GM18499 (cell line): ENCODE data around the gene MINDY3.
"Not testable (repeated sequence)": the region's sequence is repeated elsewhere in the genome, so short reads cannot be mapped to it uniquely, and the experiment has no call there.

Experiments used
- ATAC-seq: cut with Tn5 transposase; IDR thresholded peaks from one replicate; pipeline ENCODE4 v1.9.1; 2021; ENCODE audit warnings: moderate number of reproducible peaks; ENCODE audit not compliant: insufficient read depth, unreplicated experiment

MINDY3 gene

DNA sequence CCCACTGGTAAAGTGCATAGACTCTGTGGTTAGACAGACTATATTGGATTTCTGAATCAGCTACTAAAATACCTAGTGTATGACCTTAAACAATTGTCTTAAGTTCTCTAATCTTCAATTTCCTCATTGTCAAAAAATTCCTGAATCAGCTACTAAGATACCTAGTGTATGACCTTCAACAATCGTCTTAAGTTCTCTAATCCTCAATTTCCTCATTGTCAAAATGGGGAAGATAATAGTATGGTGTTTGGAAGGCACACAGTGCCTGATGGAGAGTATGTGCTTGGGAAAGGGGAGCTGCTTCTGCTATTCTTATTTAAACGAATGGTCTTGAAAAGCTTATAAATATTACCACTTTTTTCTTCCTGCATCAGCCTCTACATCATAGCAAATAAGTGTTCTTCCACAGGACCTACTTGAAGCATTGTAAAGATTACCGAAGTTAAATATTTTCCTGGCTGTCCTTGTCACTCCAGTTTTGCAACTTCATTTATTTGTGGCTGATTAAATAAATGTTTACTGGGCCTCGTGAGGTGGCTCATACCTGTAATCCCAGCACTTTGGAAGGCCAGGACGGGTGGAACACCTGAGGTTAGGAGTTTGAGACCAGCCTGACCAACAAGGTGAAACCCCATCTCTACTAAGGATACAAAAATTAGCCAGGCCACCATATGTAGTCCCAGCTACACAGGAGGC is 76.2 kb downstream of the MINDY3 start:
- no peak for ATAC-seq

DNA sequence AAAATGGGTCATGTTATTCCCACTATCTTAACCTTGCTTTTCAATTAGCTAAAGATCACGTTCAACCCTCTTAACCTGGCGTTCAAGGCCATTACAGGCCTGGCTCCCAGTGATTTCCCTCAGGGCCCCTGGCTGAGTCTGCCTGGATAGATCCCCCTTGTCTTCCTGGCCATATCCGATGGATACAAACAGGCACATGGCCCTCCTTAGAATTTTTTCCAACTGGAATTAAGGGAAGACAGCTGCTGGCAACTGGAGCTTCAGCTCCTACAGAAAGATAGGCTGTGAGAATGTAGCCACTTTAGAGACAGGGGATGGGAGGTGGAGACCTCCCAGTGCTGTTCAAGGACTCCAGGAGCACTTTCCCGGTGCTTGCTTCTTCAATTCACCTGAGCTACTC is 77.5 kb downstream of the MINDY3 start:
- ATAC-seq: no peak

DNA sequence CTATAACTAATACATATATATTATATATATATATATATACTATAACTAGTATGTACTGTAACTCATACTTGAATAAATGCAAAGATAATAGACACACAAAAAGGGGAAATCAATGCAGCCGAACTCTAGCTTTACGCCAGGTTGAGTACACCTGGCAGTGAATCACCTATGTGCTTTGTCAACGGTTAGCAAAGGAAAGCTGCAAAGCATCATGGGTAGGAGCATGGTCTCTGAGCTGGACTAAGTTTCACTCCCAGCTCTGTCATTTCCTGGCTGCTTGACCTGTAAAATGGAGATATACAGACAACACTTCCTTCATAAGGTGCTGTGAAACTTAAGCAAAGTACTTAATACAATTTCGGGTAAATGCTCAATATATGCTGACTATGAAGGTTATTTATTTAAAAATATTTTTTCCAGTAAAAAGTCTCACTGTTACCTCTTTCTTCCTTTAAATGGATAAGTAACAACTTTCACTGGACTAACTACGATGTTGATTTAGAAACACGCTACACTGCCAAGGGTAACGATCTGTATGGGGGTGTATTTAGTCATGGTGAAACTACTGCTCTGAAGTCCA is 78.8 kb downstream of the MINDY3 start:
- no peak for ATAC-seq

DNA sequence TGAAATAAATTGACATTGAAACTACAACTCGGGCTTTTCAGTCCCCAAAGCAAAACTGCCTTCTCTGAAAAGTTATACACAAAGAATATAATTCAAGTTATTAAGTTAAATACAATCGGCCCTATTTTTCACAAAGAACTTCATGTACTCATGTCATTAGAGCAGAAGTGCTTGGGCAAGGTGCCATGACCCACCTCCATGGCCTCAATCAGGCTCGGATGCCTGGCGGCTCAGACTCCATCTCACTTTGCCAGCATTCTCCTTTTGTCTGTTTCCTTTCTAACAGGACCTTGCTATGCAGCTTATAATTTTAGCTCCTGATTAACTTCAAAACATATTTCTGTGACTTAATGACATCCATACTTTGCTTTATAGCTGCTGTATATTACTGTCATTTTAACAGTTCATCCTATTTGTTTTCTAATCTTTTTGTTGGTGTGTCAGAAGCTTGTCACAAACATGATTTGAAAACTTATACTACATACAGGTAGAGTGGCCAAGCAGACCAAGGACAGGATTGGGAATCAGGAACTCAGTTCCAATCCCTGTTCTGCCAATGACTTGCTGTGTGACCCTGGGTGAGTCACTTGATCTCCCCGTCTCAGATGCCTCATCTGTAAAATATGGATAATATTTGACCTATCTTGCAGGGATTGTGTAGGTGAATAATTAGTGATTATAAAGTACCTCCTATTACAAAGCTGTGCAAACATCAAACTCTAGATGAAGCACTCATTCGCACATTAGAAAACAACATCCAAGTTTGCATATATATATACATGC is 79.8 kb downstream of the MINDY3 start:
- ATAC-seq: no peak

DNA sequence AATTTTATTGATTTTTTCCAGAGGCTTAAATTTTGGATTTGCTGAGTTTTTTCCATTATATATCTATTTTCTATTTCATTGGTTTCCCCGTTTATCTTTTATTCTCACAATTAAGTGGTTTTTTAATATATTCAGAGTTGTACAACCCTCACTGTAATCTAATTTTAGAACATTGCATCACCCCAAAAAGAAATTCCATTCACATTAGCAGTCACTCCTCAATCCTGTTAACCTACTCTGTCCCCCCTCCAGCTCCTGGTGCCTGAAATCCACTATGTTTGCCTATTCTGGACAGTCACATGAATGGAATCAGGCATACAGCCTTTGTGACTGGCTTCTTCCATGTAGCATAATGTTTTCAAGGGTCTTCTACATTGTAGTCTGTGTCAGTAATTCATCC is 84.8 kb downstream of the MINDY3 start:
- no peak for ATAC-seq

DNA sequence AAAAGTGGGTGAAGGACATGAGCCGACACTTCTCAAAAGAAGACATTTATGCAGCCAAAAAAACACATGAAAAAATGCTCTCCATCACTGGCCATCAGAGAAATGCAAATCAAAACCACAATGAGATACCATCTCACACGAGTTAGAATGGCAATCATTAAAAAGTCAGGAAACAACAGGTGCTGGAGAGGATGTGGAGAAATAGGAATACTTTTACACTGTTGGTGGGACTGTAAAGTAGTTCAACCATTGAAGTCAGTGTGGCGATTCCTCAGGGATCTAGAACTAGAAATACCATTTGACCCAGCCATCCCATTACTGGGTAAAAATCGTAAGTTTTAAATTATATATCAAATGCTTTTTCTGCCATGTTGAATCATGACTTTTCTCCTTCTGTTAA is 85.8 kb downstream of the MINDY3 start:
- not testable (repeated sequence) for ATAC-seq

DNA sequence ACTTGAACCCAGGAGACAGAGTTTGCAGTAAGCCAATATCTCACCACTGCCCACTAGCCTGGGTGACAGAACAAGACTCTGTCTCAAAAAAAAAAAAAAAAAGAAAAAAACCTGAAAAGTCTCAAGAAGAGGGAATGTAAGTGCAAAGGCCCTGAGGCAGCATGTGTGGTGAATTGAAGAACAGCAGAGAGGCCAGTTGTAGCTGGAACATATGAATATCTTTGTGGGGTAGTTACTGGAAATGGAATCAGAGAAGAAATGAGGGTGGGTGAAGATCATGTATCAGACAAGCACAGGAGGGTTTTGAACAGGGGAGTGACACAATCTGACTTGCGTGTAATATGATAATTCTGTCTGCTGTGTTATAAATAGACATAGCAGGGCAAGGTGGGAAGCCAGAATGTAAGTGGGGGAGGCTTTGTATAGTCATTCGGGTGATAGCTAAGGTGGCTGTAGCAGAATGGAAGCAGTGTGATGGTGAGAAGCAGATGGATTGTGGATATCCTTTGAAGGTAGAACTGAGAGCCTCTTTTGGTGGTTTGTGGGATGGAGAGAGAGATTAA is 95.3 kb downstream of the MINDY3 start:
- ATAC-seq: no peak

DNA sequence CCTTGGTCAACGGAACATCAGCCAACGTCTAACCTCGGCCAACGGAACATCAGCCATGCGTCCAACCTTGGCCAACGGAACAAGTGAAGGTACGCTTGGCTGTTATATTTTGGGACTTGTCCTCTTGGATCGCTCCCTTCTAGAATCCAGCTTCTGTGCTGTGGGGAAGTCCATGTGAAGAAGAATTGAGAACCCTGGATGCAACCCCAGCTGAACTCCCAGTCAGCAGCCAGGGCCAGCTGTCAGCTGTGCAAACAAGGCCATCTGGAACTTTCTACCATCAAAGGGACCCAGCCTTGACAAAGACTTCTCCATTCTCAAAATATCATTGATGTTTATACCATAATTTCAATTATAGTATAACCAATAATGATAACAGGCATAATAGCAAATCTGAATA is 97.3 kb downstream of the MINDY3 start:
- no peak for ATAC-seq

DNA sequence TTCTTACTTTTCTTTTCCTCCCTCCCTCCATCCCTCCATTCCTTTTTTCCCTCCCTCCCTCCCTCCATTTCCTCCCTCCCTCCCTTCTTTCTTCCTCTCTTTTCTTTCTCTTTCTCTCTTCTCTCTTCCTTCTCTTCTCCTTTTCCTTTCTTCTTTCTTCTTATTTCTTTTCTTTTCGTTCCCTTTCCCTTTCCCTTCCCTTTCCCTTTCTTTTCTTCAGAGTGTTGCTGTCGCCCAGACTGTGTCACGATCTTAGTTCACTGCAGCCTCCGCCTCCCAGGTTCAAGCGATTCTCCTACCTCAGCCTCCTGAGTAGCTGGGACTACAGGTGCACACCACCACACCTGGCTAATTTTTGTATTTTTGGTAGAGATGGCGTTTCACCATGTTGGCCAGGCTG is 98.1 kb downstream of the MINDY3 start:
- not testable (repeated sequence) for ATAC-seq

DNA sequence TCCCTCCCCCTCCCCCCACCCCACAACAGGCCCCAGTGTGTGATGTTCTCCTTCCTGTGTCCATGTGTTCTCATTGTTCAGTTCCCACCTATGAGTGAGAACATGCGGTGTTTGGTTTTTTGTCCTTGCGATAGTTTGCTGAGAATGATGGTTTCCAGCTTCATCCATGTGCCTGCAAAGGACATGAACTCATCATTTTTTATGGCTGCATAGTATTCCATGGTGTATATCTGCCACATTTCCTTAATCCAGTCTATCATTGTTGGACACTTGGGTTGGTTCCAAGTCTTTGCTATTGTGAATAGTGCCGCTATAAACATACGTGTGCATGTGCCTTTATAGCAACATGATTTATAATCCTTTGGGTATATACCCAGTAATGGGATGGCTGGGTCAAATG is 99.1 kb downstream of the MINDY3 start:
- ATAC-seq: not testable (repeated sequence)

DNA sequence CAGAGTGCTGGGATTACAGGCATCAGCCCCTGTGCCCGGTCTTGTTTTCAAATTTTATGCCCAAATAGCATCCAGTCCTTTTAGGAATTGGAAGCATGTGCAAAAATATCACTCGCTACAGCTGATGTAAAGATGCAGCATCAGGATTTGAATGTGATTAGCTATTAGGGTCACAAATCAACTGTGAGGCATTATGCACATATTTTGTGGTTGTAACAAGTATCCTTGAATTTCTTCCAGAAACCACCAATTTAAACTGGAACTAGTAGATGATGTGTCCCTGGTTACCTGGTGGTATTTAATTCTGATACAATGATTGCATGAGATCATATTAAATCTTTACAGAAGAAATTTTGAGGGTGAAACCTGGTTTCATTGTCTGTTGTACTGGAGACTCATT is 99.6 kb downstream of the MINDY3 start:
- ATAC-seq: no peak

DNA sequence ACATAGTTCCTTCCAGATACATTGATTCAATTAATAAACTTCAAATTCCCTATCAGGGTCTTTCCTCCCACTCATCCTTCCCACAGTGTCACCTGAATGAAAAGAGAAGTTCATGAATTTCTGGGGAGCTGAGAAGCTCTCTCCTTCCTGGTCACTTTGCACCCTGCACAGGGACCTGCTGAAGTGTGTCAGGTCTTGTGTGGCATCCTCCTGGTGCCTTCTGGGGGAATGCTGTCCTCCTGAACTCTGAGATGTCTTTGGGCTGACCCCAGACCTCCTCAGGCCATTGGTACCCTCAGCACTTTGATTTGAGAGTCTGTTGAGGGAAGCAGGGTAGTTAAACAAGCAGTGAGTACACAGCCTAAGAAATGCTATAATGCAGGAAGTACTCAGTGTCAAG is 101.0 kb downstream of the MINDY3 start:
- no peak for ATAC-seq

DNA sequence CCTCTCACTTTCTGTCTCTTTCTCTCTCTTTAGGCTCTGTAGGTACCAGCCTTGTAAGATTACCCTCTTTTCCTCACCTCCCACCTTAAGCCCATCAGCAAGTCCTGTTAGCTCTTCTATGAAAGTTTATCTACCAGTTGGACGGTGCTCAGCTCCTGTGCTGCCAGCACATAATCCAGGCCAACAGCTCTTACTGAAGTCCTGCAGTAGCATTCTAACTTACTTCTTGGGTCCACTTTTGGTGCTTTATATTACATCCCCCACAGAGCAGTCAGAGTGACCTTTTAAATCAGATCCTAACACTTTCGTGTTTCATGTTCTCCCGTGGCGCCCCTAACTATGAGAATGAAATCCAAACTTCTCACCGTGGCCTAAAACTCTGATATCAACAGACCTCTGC is 101.7 kb downstream of the MINDY3 start:
- ATAC-seq: no peak

DNA sequence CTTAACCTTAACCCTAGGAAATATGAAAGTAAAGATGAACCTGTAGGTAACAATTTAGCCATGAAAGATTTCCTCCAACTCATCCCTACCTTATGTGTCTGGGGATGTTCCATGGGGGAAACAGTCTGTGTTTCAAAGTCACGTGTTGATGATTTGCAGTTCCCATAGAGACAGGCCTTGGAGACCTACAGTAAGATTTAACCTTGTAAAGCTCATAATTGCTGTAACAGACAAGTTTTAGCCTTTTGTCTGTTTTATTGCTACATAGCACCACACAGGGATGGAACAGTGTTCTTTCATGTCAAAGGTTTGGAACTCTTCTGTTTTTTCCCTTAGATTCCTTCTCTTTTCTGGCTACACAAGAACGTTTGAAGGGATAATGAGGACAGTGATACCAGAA is 105.4 kb downstream of the MINDY3 start:
- ATAC-seq: no peak

DNA sequence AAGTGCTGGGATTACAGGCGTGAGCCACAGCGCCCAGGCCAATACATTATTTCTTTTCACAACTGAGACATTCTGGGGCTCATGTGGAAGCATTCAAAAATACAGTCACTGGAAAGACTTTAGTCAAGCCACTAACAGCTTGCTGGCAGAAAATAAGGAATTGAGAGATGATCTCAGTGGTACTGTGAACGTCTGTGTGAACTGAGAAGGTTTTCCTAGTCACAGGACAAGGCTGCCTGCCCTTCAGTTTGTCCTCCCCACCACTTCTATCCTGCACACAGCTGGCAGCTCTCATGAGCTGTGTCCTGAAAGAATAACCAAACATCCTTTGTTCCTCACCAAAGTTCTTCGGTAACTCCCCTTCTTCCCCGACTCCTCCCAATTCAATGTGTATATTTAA is 109.3 kb downstream of the MINDY3 start:
- no peak for ATAC-seq

DNA sequence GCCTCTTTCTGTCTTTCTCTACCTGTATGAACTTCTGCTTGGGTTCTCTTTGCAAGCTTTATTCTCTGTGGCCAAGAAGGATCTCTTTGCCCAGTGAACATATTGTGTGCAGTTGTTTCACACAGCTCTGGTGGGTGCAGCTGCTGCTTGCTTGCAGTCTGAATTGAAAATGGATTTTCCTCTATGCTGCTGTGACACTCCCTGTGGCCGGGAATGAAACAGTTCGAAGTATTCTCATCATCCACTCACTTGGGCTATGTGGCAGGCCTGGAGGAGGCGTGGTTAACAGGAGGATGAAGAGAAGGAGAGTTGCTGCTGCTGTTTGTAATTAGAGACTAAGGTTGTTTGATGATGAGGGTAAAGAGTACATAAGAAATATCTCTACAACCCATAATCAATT is 112.2 kb downstream of the MINDY3 start:
- ATAC-seq: no peak

DNA sequence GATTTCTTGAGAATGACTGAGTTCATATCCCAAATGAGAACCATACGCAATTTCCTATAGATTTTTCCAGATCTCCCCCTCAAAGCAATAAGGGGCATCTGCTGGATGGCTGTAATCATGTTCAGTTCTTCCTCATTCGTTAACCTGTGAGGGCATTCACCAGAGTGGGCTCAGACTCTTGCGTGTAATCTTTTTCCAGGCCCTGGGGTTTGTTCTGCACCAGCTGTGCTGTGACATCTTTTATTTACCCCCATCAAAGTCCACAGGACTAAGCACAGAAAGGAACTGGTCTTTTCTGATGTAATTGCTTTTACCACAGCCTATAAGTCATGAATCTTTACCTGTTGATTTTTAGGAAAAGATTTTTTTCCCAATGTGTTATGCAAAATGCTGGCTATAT is 112.7 kb downstream of the MINDY3 start:
- ATAC-seq: no peak

DNA sequence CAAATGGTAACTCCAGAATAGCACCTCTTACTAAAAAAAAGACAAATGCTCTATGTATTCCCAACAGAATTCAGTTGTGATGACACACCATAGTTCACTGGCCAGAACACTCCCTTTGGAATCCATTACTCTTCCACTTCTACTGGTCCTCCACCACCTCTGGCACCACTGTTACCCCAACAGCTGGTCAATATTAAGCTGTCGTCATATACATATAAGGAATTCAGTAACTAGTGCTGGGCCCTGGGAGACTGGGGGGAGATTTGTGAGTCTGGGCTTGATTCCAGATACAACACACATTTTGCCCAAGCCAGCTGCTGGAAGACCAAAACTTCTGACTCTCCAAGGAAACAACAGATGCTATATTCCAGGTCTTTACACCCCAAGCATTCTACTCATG is 114.6 kb downstream of the MINDY3 start:
- no peak for ATAC-seq

DNA sequence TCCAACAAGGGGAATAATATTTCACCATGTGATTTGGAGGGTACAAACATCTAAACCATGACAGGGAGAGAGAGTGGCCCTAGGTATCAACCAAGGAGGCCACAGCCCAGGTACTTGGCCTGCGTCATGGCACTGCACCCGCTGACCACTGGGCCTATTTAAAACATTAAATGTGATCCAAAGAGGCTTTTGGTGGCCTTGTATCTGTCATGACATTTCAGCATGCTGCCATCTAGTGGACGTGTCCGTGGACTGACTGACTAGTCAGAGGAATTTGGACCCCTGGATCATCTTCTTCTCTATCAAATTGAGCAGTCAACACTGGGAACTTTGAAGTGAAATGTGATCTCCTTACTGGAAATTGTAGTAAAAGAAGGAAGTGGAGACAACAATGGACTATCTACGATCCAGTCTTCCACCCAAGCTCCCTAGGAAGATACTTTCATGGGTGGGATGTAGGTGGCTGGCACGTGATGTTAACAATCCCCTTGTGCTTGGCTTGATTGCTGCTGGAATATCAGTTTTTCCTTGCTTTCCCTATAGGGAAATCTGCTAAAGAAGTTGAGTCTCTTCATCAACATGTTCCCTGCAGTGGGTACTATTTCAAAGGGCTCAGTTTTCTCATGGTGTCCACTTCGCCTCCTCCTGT is 116.0 kb downstream of the MINDY3 start:
- ATAC-seq: no peak

DNA sequence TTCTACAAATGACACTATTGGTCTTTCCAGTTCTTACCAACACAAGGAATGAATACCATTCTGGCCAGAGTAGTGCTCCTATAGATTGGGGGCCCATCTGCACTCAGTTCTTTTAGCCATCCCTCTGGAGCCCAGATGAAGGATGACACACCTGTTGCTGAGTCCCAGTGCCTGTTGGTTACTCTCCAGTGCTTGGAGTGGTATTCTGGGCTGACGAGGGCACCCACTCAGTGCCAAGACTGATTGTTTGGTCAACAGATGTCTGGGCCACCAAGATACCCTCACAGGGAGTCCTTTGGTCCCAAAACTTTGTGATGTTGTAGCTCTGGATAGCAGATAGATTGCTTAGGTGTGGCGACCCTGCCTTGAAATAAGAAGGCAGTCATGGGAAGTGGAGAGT is 116.9 kb downstream of the MINDY3 start:
- ATAC-seq: no peak

DNA sequence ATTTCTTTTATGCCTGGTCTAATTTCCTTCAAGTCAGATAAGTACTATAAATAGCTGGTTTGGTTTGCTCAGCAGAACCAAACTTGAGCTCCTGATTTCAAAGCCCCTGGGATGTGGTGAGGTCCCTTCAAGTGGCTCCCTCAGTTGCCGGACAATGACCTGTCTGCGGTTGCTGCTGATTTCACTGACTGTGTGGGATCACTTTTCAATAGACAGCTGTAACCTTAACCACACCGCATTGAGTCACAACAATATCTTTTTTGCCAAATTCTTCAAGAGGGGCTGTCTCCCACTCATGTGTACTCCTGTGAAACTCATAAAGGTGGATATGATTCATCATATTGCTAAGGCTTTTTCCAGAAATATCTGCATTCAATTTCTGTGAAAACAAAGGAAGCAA is 117.5 kb downstream of the MINDY3 start:
- ATAC-seq: no peak
